ENCODE results near the gene PTAR1. TPM values are rescaled to one million over a fixed set of nuclear protein-coding genes. Genes with fewer than 3 reads are reported as not detected.

Gene PTAR1
- total and polyA plus RNA-seq, 8 donors: 6.2 to 32.5 (median 21.7) TPM

DNA sequence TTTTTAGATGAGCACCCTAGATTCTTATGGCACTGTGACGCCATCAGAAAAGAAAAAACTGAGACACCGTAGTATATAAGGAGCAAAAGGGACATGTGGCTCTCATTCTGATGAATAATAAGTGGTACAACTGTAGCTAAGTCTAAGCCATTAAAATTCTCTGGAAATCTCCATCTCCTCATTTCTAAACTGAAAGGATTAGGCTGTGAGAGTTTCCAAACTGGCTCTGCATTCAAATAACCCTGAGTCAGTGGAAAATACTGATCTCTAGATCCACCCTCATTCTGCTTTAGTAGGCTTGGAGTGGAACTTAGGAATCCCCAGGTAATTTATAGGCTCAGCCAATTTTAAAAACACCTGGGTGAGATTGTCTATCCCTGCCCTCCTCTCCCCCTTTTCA is 28.5 kb downstream of the PTAR1 start:
- DNase-seq (no peak), ATAC-seq (no peak), FAIRE-seq (no peak)
- Histone ChIP-seq H3K27me3 (no peaks in the 10 kb centered on the region), H3K4me3 (no peak overlapping the region), H3K27ac (no peak overlapping the region), H3K9me3 (no peaks in the 10 kb centered on the region), H3K4me1 (no peaks in the 10 kb centered on the region), H3K36me3 (peaks cover 3 to 29% (median 22%) of the 10 kb centered on the region in 3 donors)
- intact Hi-C loops (cut with DNase I): no loop called here
- 98 to 99% methylated on average over 2 of the region's 2 CpGs for WGBS, 2 donors
- TF ChIP-seq, protein P1, sequence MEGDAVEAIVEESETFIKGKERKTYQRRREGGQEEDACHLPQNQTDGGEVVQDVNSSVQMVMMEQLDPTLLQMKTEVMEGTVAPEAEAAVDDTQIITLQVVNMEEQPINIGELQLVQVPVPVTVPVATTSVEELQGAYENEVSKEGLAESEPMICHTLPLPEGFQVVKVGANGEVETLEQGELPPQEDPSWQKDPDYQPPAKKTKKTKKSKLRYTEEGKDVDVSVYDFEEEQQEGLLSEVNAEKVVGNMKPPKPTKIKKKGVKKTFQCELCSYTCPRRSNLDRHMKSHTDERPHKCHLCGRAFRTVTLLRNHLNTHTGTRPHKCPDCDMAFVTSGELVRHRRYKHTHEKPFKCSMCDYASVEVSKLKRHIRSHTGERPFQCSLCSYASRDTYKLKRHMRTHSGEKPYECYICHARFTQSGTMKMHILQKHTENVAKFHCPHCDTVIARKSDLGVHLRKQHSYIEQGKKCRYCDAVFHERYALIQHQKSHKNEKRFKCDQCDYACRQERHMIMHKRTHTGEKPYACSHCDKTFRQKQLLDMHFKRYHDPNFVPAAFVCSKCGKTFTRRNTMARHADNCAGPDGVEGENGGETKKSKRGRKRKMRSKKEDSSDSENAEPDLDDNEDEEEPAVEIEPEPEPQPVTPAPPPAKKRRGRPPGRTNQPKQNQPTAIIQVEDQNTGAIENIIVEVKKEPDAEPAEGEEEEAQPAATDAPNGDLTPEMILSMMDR (IDR thresholded peaks at IDR 0.05): no peak

DNA sequence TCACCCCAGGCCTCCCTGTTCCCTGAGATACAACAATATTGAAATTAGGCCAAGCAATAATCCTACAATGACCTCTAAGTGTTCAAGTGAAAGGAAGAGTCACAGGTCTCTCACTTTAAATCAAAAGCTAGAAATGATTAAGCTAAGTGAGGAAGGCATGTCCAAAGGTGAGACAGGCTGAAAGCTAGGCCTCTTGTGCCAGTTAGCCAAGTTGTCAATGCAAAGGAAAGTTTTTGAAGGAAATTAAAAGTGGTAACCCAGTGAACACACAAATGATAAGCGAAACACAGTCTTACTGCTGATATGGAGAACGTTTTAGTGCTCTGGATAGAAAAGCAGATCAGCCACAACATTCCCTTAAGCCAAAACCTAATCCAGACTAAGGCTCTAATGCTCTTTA is 39.8 kb downstream of the PTAR1 start:
- Histone ChIP-seq H3K9me3 (no peaks in the 10 kb centered on the region), H3K4me1 (no peaks in the 10 kb centered on the region), H3K27me3 (no peaks in the 10 kb centered on the region), H3K36me3 (peaks cover 0 to 17% (median 0%) of the 10 kb centered on the region in 3 donors), H3K4me3 (no peak overlapping the region), H3K27ac (no peak overlapping the region)
- TF ChIP-seq, protein P1 (IDR thresholded peaks at IDR 0.05): no peak
- intact Hi-C loops (cut with DNase I): no loop called here
- DNase-seq (no peak), ATAC-seq (no peak), FAIRE-seq (peak; percentile 39)
- 62 to 65% methylated on average over 2 of the region's 2 CpGs for WGBS, 2 donors

DNA sequence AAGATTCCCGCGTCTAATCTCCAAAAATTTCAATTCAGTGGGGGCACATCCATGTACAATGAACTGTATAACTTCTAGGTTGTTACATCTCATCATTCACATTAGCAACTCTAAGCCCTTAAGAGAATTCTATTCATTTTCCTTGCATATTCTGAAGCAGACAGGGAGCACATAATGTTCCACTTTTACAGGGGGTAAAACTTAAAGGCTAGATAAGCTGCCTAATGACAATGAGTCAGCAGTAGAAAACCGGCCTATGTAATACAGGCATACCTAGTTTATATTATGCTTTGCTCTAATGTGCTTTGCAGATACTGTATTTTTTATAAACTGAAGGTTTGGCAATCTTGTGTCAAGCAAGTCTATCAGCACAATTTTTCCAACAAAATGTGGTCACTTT is 40.4 kb downstream of the PTAR1 start:
- DNase-seq: no peak
- Histone ChIP-seq H3K9me3 (no peaks in the 10 kb centered on the region), H3K4me3 (no peak overlapping the region), H3K36me3 (peaks cover 0 to 16% (median 0%) of the 10 kb centered on the region in 3 donors), H3K4me1 (no peaks in the 10 kb centered on the region), H3K27me3 (no peaks in the 10 kb centered on the region), H3K27ac (no peak overlapping the region)
- TF ChIP-seq, protein P1 (IDR thresholded peaks at IDR 0.05): no peak
- intact Hi-C loops (cut with DNase I): no loop called here
- no peak for FAIRE-seq
- no peak for ATAC-seq
- 92 to 93% methylated on average over 3 of the region's 3 CpGs for WGBS, 2 donors

DNA sequence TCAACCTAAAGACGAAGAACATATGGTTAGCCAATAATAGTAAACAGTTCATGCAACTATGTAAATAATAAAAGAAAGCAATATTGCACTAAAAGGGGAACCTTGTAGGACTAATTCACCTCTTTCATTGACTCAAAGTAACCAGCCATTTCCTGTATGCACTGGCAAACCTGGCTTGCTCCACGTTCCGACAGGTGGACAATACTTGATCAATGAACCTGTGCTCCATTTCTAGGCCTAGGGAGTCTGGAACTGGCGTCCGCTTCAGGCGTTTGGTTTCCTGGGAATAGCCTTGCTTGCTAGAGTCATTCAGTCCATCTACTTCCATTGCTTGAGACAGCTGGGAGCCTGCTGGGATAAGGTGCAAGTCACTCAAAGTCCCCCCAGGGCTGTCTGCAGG is 41.6 kb downstream of the PTAR1 start:
- DNase-seq: no peak
- ATAC-seq: no peak

DNA sequence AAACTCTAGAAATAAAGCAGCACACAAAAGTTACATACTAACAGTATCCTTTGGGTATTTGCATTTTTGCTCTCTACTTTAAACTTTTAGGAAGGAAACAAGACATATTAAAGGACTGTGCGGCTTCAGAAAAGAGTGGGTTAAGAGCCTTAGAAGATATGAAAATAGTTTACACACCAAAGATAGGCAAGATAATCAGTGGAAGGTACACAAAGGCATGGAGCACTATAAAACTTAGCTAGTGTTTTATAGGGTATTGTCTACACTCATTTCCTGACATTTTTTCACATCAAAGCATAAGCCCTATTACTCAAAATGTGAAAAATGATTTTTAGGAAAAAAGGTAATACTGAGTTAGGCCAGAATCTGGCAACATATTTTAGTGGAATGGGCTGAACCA is 44.0 kb downstream of the PTAR1 start:
- H3K4me1 ChIP-seq: no peaks in the 10 kb centered on the region
- WGBS, 2 donors: 94 to 98% methylated on average over 1 of the region's 1 CpG
- H3K4me3 ChIP-seq: no peak overlapping the region
- no peak for ATAC-seq
- peaks cover 0 to 10% (median 0%) of the 10 kb centered on the region in 3 donors for H3K36me3 ChIP-seq
- no peak for FAIRE-seq
- no peaks in the 10 kb centered on the region for H3K9me3 ChIP-seq
- TF ChIP-seq, protein P1 (IDR thresholded peaks at IDR 0.05): no peak
- no peak overlapping the region for H3K27ac ChIP-seq
- DNase-seq: no peak
- intact Hi-C loops (cut with DNase I): no loop called here
- no peaks in the 10 kb centered on the region for H3K27me3 ChIP-seq

More for the DNA sequence above, 41.6 kb downstream of the PTAR1 start:
- no peak overlapping the region for H3K27ac ChIP-seq
- TF ChIP-seq, protein P1 (IDR thresholded peaks at IDR 0.05): no peak
- no peak for FAIRE-seq
- intact Hi-C loops (cut with DNase I): no loop called here
- H3K36me3 ChIP-seq: peaks cover 0 to 10% (median 0%) of the 10 kb centered on the region in 3 donors
- no peak overlapping the region for H3K4me3 ChIP-seq
- 89 to 93% methylated on average over 6 of the region's 6 CpGs for WGBS, 2 donors
- H3K4me1 ChIP-seq: no peaks in the 10 kb centered on the region
- H3K27me3 ChIP-seq: no peaks in the 10 kb centered on the region
- no peaks in the 10 kb centered on the region for H3K9me3 ChIP-seq
